Stimulated activated CD4-positive, alpha-beta T cell treated with anti-CD3 and anti-CD28 coated beads, Interleukin-15, amount 100 ng/mL, for 48 hours (primary cell): ENCODE data around the gene FSTL4.

Source experiments
- DNase-seq, 2 donors: peaks; one replicate each; pipeline ENCODE4 v3.0.0-alpha.2; 2020; ENCODE audit warnings: low read depth in 2 of 2

Gene FSTL4

DNA sequence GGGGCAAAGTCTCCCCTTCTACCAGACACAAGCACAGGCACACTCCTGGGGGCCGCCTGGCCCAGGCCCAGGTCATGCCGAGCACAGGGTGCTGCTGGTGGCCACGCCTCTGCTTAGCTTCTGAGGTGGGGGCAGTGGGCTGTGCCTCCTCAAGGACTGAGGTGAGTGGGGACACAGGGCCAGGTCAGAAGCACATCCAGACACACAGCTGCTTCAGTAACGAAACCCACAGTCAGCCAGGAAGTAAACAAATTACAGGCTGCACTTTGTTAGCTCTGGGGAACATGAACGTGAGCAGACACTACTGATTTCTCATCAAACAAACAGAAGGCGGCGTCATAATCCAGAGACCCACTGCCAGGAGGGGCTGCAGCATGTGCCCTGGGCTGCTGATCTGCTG lies 368.1 kb downstream of the FSTL4 start:
- no peak for DNase-seq

DNA sequence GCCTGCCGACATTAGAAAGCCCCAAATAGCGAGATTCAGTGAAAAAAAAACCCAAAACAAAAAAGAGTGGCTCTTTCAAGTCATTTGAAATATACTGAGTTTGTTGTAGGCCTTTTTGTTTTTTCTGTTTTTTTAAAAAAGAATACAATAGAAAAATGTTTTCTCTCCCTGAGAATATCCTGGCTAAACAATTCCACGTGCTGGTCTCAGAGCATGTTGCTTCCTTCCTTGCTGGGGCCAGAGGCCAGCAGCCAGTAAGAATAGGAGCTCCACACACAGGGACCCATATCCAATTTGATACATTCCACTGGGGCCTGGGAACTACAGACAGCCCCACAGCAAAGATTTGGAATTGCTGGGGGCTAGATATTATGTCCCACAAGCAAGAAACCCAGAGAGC lies 369.1 kb downstream of the FSTL4 start:
- no peak for DNase-seq

DNA sequence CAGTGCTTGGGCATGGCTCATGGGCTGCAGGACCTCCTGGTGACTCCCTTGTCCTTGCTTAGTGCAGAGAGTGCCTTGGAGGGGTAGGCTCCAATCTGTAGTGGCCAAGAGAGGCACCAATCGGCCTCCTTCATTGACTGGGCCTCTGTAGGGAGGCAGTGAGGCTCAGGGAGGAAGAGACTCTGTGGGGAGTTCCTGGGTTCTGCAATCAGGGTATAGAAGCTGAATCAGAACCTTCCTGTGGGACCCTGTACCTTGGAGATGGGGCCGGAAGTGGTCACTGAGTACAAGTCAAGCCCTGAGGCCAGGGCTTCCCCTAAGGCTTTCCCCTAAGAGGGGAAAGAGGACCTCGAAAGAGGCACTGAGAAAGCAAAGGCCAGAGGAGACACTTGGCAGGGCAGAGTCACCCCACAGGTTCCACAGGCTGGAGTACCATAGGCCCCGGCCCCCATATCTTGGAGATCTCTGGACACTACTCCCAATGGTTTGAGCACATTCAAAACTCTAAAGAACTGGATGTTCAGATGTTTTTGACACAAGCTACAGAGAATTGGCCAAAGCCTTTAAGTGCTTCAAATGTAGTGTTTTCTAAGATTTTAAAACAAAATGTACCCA lies 370.0 kb downstream of the FSTL4 start:
- DNase-seq, result no peak

DNA sequence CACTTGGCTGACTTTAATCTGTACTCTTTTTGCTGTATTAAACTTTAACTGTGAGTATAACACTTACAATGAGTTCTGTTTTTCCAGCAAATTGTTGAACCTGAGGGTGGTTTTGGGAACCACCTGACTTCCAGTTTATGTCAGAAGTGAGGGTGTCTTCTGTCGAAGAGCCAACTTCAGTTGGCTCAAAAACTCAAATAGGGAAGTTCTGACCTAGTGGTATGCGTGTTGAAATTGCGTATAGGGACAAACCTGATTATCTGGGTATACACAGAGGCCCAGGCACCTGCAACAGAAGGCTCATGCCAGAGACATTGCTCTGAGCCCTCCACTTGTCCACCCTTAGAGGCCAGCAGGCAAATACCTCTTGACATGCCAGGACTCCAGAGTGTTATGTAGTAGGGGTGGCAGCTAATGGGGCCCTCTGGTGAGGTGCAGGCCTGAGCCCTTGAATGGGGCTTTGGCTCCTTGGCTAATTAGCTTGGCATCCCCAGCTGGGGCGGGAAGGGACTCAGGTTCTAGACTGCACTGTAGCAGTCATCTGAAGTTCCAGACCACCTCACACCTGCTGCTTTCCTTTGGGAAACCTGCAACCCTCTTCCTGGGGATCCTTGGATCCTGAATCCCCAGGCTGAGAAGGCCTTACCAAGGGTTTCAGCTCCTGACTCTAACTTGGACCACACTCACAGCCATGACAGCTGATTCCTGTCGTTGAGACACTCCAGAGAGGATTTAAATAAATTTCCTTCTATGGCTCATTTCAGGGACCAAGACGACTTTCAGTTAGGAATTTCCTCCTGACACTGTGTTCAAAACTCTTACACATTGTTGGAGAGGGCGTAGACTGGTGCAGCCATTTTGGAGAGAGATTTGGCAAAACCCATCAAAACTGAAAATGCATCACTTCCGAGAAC lies 370.9 kb downstream of the FSTL4 start:
- no peak for DNase-seq

DNA sequence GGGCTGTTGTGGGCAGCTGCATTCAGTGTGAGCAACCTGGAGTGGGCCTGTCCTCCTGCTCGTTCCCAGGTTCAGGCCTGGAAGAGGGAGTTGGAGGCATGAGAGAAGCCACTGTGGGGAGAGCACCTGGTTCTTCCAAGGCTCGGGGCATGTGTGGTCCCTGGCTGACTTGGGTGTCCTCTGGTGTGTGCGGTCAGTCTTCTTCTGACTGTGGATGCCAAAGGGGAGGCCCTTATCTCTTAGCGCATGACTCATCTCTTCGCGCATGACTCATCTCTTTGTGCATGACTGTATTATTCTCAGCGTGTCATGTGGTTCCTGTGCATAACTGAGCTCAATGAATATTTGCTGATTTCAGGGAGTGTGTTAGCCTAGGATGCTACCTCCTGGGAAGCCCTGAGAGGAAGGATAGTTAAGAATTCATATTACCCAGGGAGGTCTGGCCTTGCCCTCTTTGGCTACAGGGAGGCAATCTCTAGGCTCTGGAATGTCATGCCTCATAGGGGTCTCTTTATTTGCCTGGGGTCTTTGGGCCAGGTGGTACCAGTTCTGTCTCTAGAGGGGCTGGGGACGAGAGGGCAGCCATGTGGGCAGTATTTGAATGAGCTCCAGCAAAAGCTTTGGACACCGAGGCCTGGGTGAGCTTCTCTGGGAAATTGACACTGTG lies 371.8 kb downstream of the FSTL4 start:
- peak; percentile 23 to 51 for DNase-seq

DNA sequence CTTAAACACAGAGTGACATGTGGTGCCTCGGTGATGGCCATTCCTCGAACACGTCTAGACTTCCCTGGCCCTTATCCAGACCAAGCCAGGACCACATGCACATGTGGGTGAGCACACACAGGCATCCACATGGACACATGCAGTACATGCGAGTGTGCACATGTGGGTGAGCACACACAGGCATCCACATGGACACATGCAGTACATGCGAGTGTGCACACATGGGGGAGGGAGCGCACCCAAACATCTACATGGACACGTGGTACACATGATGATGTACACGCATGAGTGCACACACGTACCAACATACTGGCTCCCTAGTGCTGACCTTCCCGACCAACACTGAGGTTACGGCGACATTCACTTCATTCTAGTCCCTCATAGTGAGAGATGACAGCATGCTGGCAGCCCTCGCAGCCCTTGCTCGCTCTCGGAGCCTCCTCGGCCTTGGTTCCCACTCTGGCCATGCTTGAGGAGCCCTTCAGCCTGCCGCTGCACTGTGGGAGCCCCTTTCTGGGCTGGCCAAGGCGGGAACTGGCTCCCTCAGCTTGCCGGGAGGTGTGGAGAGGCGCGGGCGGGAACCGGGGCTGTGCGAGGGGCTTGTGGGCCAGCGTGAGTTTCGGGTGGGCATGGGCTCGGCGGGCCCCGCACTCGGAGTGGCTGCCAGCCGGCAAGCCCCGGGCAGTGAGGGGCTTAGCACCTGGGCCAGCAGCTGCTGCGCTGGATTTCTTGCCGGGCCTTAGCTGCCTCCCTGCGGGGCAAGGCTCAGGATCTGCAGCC lies 373.7 kb downstream of the FSTL4 start:
- DNase-seq, result no peak

DNA sequence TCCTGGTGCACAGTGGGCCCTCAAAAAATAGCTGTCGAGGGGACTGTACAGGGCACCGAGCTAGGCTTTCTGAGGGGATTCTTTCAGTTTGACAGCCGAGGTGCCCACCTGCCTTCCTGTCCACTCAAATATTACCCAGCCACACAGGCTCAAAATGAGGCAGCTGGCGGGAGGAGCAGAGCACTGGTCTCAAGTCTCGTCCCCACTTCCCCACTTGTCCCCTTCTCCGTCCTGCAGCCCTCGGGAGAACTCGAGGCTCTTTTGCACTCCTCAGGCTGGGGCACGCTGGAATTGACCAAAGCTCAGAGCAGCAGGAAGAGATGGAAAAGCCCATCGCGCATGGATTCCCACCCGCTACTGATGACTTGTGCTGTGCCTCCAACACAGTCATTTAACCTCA lies 375.4 kb downstream of the FSTL4 start:
- DNase-seq, result no peak

DNA sequence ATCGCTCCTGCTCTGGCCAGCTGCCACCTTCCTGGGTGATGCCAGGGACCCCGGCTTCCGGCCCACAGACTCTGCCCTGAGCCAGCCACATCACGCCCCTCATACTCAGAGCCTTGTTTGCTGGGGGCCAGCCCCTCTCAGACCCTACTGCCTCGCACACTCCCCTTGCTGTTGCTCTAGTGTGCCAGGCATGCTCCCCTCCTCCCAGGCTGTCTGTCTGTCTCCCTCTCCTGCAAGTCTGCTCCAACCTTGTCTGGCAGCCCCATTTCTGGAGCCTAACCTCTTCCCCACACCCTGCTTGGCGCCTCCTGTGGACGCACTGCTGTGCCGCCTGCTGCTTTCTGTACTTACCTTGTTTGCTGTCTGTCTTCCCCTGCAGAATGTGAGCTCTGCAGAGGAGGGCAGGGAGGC lies 375.8 kb downstream of the FSTL4 start:
- no peak for DNase-seq

DNA sequence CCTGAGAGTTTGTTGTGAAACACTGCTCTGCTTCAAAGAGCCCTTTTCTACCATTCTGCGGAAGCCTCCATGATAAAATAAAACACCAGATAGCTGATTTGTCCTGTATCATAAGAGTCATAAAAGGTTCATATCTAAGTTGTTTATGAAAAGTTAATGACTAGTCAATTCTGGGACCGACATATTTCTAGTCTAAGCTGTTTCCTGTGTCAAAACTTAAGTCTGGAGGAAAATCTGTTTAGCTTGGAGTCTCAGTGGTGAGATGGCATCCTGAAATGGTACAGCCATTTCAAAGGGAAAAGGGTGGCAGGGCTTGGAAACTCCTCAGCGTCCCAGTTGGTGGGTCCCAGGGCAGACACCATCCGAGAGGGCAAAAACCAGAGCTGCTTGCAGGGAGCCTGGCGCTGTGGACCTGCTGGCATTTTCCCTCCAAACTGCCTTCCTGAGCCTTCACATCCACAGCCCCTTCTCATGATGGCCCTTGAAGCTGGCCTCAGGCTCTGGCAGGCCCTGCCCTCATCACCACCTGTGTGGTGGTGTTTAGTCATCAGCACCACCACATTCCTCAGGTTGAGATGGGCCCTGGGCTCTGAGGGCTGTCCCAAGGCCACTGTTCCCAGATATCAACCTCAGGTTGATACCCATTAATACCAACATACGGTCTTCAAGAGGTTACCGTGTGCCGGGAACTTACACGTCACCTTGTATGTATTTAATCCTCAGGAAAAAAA lies 376.5 kb downstream of the FSTL4 start:
- DNase-seq, result no peak

DNA sequence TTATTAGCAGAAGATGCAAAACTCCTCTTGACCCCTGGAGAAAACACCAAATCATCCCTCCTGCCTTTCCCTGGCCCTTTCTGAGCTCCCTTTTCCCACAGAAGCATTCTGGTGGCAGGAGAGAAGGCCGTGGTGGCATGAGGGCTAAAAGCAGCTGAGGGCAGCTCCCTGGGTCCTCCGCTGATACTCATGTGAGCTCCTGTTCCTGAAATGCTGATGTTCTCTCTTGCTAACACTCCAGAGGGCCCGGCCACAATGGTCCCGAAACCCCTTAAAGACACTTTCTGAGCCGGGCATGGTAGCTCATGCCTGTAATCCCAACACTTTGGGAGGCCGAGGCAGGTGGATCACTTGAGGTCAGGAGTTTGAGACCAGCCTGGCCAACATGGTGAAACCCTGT lies 377.4 kb downstream of the FSTL4 start:
- no peak for DNase-seq

DNA sequence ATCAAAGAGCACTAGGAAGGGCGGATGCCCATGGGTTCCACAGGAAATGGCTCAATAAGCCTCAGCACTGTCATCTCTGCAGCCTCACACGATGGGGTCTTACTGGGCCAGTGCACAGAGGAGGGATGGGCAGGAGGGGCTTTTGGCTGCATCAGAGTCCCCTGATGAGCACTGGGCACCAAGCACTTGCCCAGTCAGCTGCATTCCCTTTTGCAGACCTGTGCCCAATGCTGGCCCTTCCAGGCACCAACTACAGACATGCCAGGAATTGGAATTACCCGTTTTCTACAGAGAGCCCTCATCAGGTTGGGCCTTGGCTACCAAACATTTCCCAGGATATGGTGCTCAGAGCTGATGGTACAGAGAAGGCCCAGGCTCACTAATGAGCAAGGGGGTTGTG lies 378.1 kb downstream of the FSTL4 start:
- DNase-seq, result no peak

DNA sequence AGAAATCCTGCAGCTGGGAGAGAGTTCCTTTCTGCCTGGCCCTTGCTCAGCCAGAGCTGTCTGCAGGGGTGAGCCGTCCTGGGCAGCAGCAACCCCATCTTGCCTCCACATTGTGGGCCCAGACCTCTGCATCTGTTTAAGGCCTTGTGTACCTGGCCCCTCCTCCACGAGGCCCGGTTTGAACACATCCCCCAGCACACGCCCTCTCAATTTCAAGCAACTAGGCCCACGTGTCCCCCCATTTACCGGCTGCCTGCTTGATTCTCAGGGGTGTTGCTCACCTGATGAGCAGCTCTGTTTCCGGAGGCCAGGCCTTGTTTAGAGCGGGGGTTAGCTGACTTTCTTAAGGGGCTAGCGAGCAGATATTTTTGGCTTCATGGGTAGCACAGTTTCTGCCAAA lies 378.7 kb downstream of the FSTL4 start:
- DNase-seq, result no peak

DNA sequence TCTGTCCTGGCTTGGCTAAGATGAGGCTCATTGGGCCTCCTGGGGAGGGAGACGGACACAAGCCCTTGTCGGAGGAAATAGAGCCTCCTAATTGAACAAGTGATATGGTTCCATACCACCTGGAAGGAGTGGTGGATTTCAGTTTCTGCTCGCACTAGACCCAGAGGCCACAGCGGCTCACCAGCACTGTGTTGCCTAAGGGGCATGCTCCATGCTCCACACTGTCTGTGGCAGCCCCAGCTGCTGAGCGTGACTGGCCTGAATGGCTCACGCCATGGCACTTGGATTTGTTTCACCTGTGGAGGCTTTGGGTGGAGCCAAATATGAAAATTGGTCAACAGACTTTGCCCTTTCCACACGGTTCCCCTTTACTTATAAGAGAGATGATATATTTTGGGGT lies 379.4 kb downstream of the FSTL4 start:
- DNase-seq, result no peak

DNA sequence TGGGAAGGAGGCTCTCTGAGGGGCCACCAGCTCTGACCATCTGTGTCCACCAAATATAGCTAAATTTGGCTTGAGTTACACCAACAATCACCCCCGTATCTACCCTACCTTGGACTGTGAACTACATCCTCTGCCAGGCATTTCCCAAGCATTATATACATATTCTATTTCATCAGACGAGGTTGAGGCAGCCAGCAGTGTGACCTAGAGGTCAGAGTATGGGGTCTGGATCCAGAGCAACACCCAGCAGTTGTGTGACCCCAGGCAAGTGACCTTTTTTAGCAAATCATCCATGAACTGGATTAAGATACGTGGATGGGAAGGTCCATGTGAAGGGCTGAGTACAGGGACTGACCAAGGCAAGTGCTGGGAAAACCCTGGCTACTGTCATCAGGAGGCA lies 379.9 kb downstream of the FSTL4 start:
- DNase-seq, result no peak

DNA sequence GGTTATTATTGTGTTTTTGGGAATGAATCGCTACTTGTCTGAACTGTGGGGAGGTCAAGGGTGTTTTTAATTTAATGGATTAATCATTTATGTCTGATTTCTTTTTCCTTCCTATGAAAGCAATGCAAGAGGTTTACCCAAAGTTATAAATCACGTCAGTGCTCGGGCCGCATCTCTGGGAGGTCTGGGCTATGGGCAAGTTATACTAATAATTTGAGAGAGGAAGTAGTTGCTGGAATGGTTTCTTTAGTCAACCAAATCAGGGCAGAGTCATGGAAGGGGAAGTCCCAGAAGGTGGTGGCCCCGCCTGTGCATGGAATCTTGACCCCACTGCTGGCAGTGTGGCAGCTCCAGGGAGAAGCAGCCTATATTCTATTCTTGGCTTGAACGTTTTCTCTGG lies 380.3 kb downstream of the FSTL4 start:
- no peak for DNase-seq

DNA sequence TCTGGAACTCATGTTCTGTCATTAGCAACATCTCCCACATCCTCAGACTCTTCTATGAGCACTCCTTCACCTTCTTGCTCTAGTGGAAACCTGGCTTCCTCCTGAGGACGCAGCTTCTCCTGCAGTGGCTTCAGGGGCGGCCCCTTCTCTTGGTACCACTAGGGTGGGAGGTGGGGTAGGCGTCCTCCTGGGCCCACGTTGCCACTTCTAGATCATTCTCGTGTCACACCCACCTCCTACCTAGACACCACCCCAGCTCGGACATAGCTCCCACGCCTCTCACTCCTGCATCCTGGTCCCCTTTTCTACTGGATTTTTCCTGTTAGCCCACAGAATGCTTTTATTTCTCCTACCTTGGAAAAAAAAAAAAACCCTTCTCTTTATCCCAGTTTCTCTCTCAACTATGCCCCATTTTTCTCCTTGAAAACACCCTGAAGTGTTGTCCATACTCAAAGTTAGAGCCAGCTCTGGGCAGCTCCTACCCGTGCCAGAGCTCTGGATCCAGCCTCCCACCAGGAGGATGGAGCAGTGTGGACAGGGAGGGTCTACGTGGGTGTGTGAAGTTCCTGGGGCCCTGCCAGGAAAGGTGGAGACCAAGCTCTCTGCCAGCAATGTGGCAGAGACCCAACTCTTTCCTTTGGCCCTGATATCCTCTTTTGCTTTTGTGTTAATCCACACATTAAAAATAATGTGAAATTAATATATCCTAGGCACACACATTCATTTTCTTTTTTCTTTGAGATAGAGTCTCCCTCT lies 381.3 kb downstream of the FSTL4 start:
- no peak for DNase-seq

DNA sequence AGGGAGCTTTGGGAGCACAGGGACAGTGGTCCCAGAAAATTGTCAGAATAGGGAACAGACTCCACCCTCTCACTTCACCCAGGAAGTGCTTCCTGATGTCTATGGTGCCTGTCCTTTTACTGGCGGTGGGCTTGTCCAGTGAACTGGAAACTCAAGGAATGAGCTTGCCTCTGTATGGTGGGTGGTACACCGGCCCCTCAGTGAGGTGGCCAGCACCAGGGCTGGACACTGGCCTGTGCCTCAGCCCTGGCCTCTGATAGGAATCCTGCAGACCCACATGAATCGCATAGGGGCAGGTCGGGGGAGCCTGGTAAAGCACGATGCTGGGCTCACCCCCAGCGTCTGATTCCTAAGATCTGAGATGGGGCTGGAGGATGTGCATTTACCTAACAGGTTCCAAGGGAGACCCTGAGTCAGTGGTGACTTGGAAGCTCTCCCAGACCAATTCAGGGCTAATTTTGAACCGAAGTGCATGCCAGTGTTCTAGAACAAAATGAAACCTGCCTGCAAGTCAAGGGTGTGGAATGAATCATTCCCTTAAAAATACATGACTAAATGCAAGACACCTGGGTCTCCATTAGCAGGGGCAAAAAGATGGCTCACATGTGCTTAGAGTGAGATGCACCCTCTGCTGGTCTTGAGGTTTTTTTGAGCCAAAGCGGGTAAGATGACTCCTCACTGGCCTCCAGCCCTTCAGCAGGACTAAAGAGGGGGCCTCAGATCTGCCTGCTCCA lies 382.2 kb downstream of the FSTL4 start:
- no peak for DNase-seq

DNA sequence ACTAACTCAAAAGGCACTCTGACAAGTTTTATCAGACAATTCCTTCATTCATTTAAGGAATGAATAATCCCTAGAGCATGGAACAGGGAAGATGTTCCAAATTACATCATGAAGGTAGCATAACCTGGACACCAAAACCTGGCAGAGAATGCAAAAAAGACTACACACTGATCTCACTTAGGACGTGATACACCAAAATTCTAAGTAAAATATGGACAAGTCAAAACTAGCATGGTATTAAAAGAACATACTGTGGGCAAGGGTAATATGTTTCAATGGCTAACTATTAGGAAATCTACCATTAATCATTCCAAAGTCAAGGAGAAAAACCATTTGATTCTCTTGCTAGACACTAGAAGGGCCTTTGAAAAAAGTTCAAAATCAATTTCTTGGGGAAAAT lies 384.0 kb downstream of the FSTL4 start:
- DNase-seq, result no peak

DNA sequence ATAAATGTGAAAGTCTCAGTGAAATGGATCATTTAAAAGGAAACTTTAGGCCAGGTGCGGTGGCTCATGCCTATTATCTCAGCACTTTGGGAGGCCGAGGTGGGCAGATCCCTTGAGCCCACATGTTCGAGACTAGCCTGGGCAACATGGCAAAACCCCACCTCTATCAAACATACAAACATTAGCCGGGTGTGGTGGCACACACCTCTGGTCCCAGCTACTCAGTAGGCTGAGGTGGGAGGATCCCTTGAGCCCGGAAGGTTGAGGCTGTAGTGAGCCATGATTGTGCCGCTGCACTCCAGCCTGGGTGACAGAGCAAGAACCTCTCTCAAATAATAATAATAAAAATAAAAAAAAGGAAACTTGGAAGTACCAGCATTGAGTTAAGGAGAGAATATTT lies 384.4 kb downstream of the FSTL4 start:
- no peak for DNase-seq

DNA sequence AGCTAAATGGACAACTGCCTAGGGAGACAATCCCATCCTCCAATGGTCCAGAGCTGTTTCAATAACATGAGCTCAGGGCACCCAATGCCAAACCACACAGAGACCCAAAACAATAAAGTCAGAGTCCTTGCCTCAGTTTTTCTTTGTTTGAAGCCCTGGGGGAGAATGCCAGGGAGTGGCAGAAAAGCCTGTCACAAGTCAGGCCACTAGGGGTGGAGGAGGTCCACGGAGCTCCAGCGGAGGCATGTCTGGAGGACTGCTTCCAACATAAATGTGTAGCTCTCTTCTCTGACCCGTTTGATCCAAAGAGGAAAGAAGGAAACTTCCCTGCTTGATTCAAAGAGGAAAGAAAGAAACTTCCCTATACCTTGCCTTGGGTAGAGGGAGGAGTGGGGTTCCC lies 385.3 kb downstream of the FSTL4 start:
- no peak for DNase-seq
